Astrocyte of the cerebellum (primary cell): ENCODE data around the gene SPSB1.

Experiments
- DNase-seq: peaks from one replicate; pipeline ENCODE4 v3.0.0-alpha.2; 2011; ENCODE audit warnings: low read depth
- H3K4me3 ChIP-seq: 2 replicates; pipeline ENCODE4 v1.5.1; 2011; ENCODE audit warnings: mild to moderate bottlenecking, low read depth, low read length, moderate library complexity
- CTCF ChIP-seq: IDR thresholded peaks from 2 replicates; pipeline ENCODE4 v1.5.1; 2012; ENCODE audit warnings: low read length, low read depth, moderate library complexity, mild to moderate bottlenecking; ENCODE audit errors: missing control alignments
- in situ Hi-C: cut with HindIII; loops from 2 replicates; pipeline ENCODE4 v1.10.0; 2017; ENCODE audit warnings: low sequenced_read_pairs

Gene SPSB1

GRCh38 chr1:9305216-9305615 is 12.5 kb downstream of the SPSB1 start:
- H3K4me3 ChIP-seq: no peak overlapping the region
- TF ChIP-seq CTCF: no peak
- in situ Hi-C loops: no loop called here
- DNase-seq: no peak

GRCh38 chr1:9306006-9306405 is 13.3 kb downstream of the SPSB1 start:
- no peak for DNase-seq
- in situ Hi-C loops: no loop called here
- no peak for TF ChIP-seq CTCF
- H3K4me3 ChIP-seq: no peak overlapping the region

GRCh38 chr1:9307303-9307702 is 14.6 kb downstream of the SPSB1 start:
- no peak for TF ChIP-seq CTCF
- no peak for DNase-seq
- H3K4me3 ChIP-seq: no peak overlapping the region
- in situ Hi-C loops: no loop called here

GRCh38 chr1:9308236-9308785 is 15.6 kb downstream of the SPSB1 start:
- no peak for TF ChIP-seq CTCF
- DNase-seq: no peak
- in situ Hi-C loops: no loop called here

GRCh38 chr1:9309080-9309479 is 16.4 kb downstream of the SPSB1 start:
- no peak overlapping the region for H3K4me3 ChIP-seq
- in situ Hi-C loops: no loop called here
- no peak for TF ChIP-seq CTCF
- no peak for DNase-seq

More at GRCh38 chr1:9308236-9308785, 15.6 kb downstream of the SPSB1 start:
- H3K4me3 ChIP-seq: no peak overlapping the region

GRCh38 chr1:9309991-9310390 is 17.3 kb downstream of the SPSB1 start:
- DNase-seq: no peak
- in situ Hi-C loops: no loop called here
- no peak overlapping the region for H3K4me3 ChIP-seq
- no peak for TF ChIP-seq CTCF

- no peak for DNase-seq
- in situ Hi-C loops: no loop called here
- no peak for TF ChIP-seq CTCF
Measured at GRCh38 chr1:9311029-9311428, 18.3 kb downstream of the SPSB1 start.

More at GRCh38 chr1:9311029-9311428, 18.3 kb downstream of the SPSB1 start:
- no peak overlapping the region for H3K4me3 ChIP-seq
